Mononuclear cell (primary cell): Measurements from ENCODE around the gene SCFD2. TPM values are rescaled to one million over a fixed set of nuclear protein-coding genes. Genes with fewer than 3 reads are reported as not detected.
"Not testable (repeated sequence)": the region's sequence is repeated elsewhere in the genome, so short reads cannot be mapped to it uniquely, and the experiment has no call there.

Experiments
- H3K27me3 ChIP-seq: 2 replicates; pipeline ENCODE4 v1.6.0; 2011; ENCODE audit warnings: low read length, control low read depth; ENCODE audit not compliant: insufficient read depth
- H3K4me1 ChIP-seq: 2 replicates; pipeline ENCODE4 v1.5.1; 2011; ENCODE audit warnings: mild to moderate bottlenecking, low read length, control low read depth; ENCODE audit not compliant: insufficient read depth
- H3K4me3 ChIP-seq: 2 replicates; pipeline ENCODE4 v1.5.1; 2011; ENCODE audit warnings: mild to moderate bottlenecking, low read length, moderate library complexity
- H3K9me3 ChIP-seq: 2 replicates; pipeline ENCODE4 v1.5.1; 2011; ENCODE audit warnings: low read depth, mild to moderate bottlenecking, control low read depth, low read length
- total RNA-seq: library from RNA; depleted of rRNA; stranded (reverse); fragments of >200 nt; gene quantifications from one replicate; pipeline ENCODE4 v1.2.3, GENCODE V29; 2012

Gene SCFD2
- total RNA-seq, 1 donor, result 20.6 TPM

DNA sequence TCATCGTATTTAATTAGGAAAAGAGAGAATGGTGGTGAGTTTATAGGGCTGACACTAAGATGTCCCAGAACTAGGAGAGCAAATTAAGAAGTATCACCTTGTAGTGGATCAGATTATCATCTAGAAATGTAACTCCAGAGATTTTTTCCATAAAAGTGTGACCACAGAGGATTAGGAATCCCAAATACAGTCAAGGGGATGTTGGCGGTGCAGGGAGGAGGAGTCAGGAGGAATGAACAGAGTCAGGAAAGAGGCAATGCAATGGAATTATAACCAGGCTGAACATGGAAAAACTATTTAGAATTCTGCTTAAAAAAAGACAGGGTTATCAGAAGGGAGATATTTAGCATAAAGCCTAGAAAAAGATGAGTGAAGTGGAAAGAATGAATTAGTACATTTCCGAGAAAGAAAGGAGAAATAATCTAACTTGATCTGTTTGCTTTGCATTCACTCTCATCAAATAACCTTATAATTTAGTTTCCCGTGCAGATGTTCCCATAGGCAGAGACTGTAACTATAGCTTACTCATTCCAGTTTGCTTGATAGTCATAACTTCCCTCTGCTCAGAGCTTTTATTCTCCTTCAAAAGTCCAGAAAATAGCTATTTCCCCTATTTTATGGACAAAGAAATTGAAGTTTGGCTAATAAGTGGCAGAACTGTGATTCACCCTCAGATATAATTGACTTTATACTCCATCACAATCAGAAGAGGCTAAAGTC lies 56.4 kb downstream of the SCFD2 start:
- no peak overlapping the region for H3K4me3 ChIP-seq
- H3K27me3 ChIP-seq, result no peaks in the 10 kb centered on the region
- H3K4me1 ChIP-seq, result no peaks in the 10 kb centered on the region
- H3K9me3 ChIP-seq, result no peaks in the 10 kb centered on the region

DNA sequence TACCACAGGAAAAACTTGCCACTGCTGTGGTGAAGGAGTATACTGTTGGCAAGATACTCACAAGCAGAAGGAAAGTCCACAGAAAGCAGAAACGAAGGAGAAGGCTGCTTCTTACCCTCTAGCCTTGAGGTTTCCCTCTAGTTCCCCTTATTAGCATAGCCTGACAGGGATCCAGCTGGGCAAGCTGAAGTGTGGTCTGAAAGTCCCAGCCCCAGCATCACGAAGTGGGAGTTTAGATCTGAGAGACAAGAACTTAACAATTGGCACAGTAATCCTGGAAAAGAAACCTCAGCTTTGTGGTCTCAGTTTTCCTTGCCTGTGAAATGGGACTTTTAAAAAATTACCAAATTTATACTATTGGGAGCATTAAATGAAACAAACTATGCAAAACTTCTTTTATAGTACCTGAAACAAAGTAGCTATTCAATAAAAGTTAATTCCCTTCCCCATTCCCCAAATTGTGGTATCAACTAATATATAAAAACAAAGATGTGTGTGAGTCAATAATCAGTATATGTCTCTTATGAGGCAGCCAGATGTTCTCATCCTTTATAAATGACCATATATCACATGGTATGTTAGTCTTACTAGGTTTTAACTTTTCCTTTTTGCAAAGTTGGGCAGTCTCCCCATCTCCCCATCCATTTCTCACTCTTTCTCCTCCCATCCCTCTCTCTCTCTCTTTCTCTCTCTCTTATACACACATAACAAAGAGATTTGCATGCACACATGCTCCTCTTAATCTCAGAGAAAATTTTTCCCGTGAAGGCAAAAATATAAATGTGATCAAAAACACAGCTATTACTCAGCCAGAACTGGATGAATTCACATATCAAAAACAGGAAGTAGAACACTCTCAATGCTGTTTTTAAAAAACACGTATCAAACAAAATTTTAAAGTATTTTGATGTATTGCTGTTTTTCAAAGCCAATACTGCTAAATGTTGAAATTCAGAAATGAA lies 57.8 kb downstream of the SCFD2 start:
- Histone ChIP-seq H3K9me3 (no peaks in the 10 kb centered on the region), H3K4me3 (no peak overlapping the region), H3K27me3 (no peaks in the 10 kb centered on the region), H3K4me1 (no peaks in the 10 kb centered on the region)

DNA sequence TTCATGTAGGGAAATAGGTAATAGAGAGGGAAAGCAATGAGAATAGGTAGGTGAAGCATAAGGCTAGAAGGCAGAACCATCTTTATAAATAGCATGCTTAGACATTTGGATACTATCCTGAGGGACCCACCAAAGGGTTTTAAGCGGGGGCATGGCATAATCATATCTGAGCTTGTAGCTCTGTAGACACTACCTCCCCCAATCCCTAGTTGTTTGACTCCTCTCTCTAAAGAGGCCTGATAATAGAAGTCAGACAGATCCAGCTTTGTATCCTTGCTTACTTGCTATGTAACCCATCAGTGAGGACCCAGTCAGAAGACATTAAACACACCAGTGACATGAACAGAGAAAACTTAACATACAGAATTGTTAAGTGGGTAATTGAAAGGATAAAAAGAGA lies 58.7 kb downstream of the SCFD2 start:
- H3K4me3 ChIP-seq, result no peak overlapping the region
- H3K4me1 ChIP-seq, result no peaks in the 10 kb centered on the region
- H3K9me3 ChIP-seq, result no peaks in the 10 kb centered on the region
- H3K27me3 ChIP-seq, result no peaks in the 10 kb centered on the region

- H3K27me3 ChIP-seq, result no peaks in the 10 kb centered on the region
- no peaks in the 10 kb centered on the region for H3K4me1 ChIP-seq
- no peaks in the 10 kb centered on the region for H3K9me3 ChIP-seq
- no peak overlapping the region for H3K4me3 ChIP-seq
Measured at GRCh38 chr4:53306729-53307128, 59.1 kb downstream of the SCFD2 start.

GRCh38 chr4:53292209-53292608 lies 73.7 kb downstream of the SCFD2 start:
- H3K9me3 ChIP-seq, result peaks cover 24% of the 10 kb centered on the region
- not testable (repeated sequence) for H3K27me3 ChIP-seq, H3K4me1 ChIP-seq, H3K4me3 ChIP-seq

DNA sequence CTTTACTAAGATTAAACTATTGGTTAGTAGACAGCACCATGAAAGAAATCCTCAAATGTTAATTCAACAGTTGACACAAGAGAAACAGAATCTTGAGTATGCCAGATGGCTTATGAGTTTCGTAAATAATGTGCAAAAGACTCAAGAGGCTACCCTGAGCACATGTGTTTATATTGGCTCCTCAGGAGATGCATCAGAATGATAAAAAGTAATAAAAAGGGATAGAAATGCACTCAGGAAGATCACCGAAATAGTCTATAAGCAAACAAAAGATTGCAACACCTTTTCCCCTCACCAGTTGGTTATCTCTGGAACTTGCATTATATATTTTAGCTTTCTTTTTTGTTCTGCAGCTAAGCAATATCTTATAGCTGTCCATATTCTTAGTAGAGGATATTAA lies 84.4 kb downstream of the SCFD2 start:
- Histone ChIP-seq H3K4me3 (no peak overlapping the region), H3K9me3 (no peaks in the 10 kb centered on the region), H3K27me3 (no peaks in the 10 kb centered on the region), H3K4me1 (no peaks in the 10 kb centered on the region)

DNA sequence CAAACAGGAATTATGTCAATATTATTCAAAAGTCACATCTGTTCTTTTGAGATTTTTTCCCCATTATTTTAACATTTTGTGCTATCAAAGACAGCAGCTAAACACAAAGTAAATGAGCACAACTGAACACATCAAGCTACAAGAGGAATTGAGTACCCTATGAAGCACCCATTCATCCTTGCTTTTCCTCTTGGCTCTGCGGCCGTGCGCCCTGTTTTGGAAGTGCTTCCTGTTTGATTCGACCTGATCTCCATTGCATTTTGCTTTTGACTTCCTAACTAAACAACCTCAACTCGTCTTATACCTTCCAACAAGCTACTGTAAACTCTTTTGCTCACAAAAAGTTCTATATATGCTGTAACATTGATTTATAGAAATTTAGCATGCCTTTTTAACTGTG lies 85.0 kb downstream of the SCFD2 start:
- H3K9me3 ChIP-seq, result no peaks in the 10 kb centered on the region
- H3K4me1 ChIP-seq, result no peaks in the 10 kb centered on the region
- H3K27me3 ChIP-seq, result no peaks in the 10 kb centered on the region
- no peak overlapping the region for H3K4me3 ChIP-seq

- Histone ChIP-seq H3K4me3 (no peak overlapping the region), H3K4me1 (no peaks in the 10 kb centered on the region), H3K9me3 (no peaks in the 10 kb centered on the region), H3K27me3 (no peaks in the 10 kb centered on the region)
Measured at GRCh38 chr4:53274609-53275268, 91.1 kb downstream of the SCFD2 start.

DNA sequence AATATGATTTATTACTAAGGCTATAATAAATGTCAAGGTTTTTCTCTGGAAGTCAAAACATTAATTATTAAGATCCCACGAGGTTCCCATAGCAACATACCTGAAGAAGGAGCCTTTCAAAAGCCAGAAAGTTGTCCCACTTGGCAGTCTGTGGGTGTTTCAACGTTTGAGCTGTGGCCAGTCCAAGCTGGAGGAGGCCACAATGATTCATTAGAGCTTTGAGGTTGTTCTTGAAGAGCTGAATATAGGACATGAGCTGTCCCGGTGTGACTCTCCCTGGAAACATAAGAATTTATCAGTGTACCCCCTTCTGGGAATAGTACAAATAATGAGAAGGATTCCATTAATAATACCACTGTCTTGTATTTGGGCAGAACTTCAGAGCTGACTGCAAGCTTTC lies 92.1 kb downstream of the SCFD2 start:
- H3K27me3 ChIP-seq, result no peaks in the 10 kb centered on the region

DNA sequence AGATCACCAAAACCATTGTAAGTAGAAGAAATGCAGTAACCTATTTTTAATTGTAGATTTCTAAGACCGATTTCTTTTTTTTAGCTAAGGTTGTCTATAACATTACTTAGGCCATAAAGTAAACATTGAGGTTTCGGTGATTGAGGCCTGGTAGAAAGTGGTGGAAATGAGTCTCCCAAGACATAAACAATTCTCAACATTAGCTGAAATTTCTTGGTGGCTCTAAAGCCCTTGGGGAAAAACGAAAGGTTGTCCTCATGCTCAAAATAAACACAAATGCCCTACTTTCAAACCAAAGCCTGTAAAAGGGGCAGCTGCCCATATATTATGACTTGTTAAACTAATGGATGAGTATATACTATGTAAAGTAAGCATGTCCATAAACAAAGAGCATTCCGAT lies 98.8 kb downstream of the SCFD2 start:
- Histone ChIP-seq H3K4me1 (no peaks in the 10 kb centered on the region), H3K27me3 (no peaks in the 10 kb centered on the region), H3K9me3 (no peaks in the 10 kb centered on the region), H3K4me3 (no peak overlapping the region)

More for the DNA sequence above, 92.1 kb downstream of the SCFD2 start:
- H3K9me3 ChIP-seq, result no peaks in the 10 kb centered on the region
- H3K4me3 ChIP-seq, result no peak overlapping the region
- H3K4me1 ChIP-seq, result no peaks in the 10 kb centered on the region

DNA sequence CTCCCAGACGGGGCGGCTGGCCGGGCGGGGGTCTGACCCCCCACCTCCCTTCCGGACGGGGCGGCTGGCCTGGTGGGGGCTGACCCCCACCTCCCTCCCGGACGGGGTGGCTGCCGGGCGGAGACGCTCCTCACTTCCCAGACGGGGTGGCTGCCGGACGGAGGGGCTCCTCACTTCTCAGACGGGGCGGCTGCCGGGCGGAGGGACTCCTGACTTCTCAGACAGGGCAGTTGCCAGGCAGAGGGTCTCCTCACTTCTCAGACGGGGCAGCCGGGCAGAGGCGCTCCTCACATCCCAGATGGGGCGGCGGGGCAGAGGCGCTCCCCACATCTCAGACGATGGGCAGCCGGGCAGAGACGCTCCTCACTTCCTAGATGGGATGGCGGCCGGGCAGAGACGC lies 109.9 kb downstream of the SCFD2 start:
- H3K9me3 ChIP-seq, H3K4me3 ChIP-seq, H3K27me3 ChIP-seq, H3K4me1 ChIP-seq: not testable (repeated sequence)

DNA sequence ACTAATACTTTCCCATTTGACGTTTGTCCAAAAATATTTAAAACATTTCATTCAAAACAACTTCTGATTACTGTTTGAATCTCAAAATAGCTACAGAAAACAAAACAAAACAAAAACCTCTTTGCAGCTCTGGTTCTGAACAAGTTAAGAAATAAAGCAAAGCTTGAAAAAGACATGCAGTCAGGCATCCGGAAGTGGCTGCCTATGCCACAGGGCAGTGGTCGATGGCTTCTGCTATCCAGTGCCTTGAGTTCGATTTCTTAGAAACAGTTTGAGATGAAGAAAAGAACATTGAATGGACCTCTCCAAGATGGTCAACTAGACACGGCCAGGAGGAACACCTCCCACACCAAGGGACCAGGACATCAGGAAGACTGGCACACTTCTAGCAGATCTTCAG lies 125.3 kb downstream of the SCFD2 start:
- Histone ChIP-seq H3K9me3 (peaks cover 6% of the 10 kb centered on the region), H3K4me3 (no peak overlapping the region), H3K27me3 (no peaks in the 10 kb centered on the region), H3K4me1 (no peaks in the 10 kb centered on the region)

DNA sequence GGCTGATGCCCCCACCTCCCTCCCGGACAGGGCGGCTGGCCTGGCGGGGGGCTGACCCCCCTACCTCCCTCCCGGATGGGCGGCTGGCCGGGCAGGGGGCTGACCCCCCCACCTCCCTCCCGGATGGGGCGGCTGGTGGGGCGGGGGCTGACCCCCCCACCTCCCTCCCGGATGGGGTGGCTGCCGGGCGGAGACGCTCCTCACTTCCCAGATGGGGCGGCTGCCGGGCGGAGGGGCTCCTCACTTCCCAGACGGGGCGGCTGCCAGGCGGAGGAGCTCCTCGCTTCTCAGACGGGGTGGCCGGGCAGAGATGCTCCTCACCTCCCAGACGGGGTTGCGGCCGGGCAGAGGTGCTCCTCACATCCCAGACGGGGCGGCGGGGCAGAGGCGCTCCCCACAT lies 127.5 kb downstream of the SCFD2 start:
- H3K4me1 ChIP-seq, H3K4me3 ChIP-seq, H3K9me3 ChIP-seq, H3K27me3 ChIP-seq: not testable (repeated sequence)

GRCh38 chr4:53237811-53238210 lies 128.1 kb downstream of the SCFD2 start:
- not testable (repeated sequence) for H3K4me3 ChIP-seq, H3K4me1 ChIP-seq, H3K9me3 ChIP-seq, H3K27me3 ChIP-seq

- H3K4me1 ChIP-seq, H3K27me3 ChIP-seq, H3K4me3 ChIP-seq, H3K9me3 ChIP-seq: not testable (repeated sequence)
Measured at GRCh38 chr4:53236624-53237023, 129.2 kb downstream of the SCFD2 start.
